Tibial nerve (tissue), 4 donors: Measurements from ENCODE around the gene IL6. TPM values are rescaled to one million over a fixed set of nuclear protein-coding genes. Genes with fewer than 3 reads are reported as not detected.

Source experiments
- DNase-seq, 2 donors: peaks; one replicate each; pipeline ENCODE4 v3.0.0-alpha.2; 2019; ENCODE audit warnings: low spot score in 2 of 2
- H3K27ac ChIP-seq, 4 donors: fragments of 200-600 bp; sonication (generic) in 3 of 4; one replicate each; pipeline ENCODE4 v1.5.1; 2017 to 2019; ENCODE audit warnings: mild to moderate bottlenecking in 1 of 4
- H3K27me3 ChIP-seq, 2 donors: fragments of 200-600 bp; sonication (generic) in 1 of 2; one replicate each; pipeline versions ENCODE4 v1.5.1 to v1.6.0; 2017 to 2019
- H3K36me3 ChIP-seq, 3 donors: fragments of 200-600 bp; sonication (generic); one replicate each; pipeline ENCODE4 v1.5.1; 2018 to 2019
- H3K4me1 ChIP-seq, 4 donors: fragments of 200-600 bp; sonication (generic) in 3 of 4; one replicate each; pipeline ENCODE4 v1.5.1; 2017 to 2019
- H3K4me3 ChIP-seq, 4 donors: fragments of 200-600 bp; sonication (generic) in 3 of 4; one replicate each; pipeline ENCODE4 v1.5.1; 2017 to 2019; ENCODE audit warnings: mild to moderate bottlenecking in 1 of 4, moderate library complexity in 1 of 4
- H3K9me3 ChIP-seq, 4 donors: fragments of 200-600 bp; sonication (generic) in 3 of 4; one replicate each; pipeline ENCODE4 v1.5.1; 2017 to 2019
- EP300 ChIP-seq, 2 donors: sonication (generic); formaldehyde crosslinking; IDR thresholded peaks; one replicate each; pipeline ENCODE4 v1.6.1; 2017; ENCODE audit warnings: antibody characterized with exemption in 2 of 2, mild to moderate bottlenecking in 1 of 2
- POLR2A ChIP-seq, 2 donors: fragments of 450-650 bp; IDR thresholded peaks; one replicate each; pipeline ENCODE4 v1.6.1; 2017; ENCODE audit warnings: antibody characterized with exemption in 2 of 2, mild to moderate bottlenecking in 2 of 2, moderate library complexity in 2 of 2
- WGBS, 2 donors: methylation state at CpG; one replicate each; pipeline ENCODE4 v1.1.5; 2018; 5-methylcytosine and 5-hydroxymethylcytosine counted together
- total RNA-seq, 4 donors: library from RNA; depleted of rRNA; stranded (reverse); fragments of >200 nt; gene quantifications; one replicate each; pipeline ENCODE4 v1.1.0, GENCODE V29; 2016
- TF ChIP-seq, protein P1 (sequence below), 5 experiments: fragments of 200-600 bp in 3 of 5; fragments of 450-650 bp in 2 of 5; sonication (generic) in 3 of 5; IDR thresholded peaks; one replicate each; pipeline ENCODE4 v1.5.1; 2016 to 2019; ENCODE audit warnings: antibody characterized with exemption in 5 of 5, mild to moderate bottlenecking in 3 of 5, moderate library complexity in 2 of 5

Gene IL6
- total RNA-seq, 4 donors from 2014 or later = 3.3 to 16.4 (median 6.3) TPM; not detected in 1

DNA sequence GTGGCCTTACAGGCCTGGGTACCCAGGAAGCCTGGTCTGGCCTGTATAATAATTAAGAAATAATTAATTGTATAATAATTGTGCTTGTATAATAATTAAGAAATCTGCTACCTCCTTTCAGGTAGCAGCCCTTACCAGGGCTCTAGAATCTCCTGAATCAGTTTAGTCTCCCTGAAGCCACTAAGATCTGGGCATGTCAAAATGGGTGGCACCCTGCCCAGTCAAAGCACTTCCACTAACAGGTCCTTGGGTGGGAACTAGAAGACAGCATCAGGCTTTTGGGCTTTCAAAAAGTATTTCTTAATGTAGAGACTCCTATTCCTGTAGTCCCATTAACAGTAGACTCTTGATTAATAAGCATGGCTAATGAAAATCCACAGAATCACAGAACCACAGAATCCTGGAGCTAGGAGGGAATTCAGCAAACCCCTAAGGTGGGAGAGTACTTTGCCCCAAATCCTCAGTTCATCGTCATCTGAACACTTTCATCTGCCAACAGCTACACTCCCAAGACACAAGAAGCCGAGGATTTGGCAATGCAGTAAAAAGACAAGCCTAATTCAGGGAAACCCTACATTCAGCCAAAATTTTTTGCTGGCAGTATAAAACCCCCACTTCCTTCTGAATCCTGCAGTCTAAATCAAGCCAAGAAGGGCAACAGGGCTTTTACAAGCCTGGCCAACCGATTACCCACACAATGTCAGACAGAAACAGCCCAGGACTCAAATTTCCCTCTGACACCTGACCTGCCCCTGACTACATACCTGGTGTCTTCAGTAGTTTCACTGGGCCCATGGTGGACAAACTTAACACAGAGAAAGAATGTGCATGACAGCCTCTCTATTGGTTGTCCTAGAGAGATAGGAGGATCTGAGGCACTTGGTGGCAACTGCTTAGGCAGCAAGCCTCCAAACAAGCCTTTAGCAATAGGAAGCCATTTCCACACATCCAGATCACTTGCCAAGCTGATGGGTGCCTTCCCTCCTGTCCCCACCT is 5.9 kb upstream of the IL6 start:
- Histone ChIP-seq H3K27ac (peak overlapping the region in 2 of 4 donors; percentile 11 to 47), H3K4me3 (no peak overlapping the region), H3K27me3 (no peaks in the 10 kb centered on the region), H3K4me1 (peaks cover 0 to 73% (median 20%) of the 10 kb centered on the region in 4 donors), H3K36me3 (no peaks in the 10 kb centered on the region), H3K9me3 (no peaks in the 10 kb centered on the region)
- DNase-seq = no peak
- WGBS, 2 donors = 33 to 47% methylated on average over 3 of the region's 3 CpGs
- TF ChIP-seq EP300 (IDR thresholded peaks at IDR 0.05) (no peak), POLR2A (IDR thresholded peaks at IDR 0.05) (no peak)
- TF ChIP-seq, protein P1, sequence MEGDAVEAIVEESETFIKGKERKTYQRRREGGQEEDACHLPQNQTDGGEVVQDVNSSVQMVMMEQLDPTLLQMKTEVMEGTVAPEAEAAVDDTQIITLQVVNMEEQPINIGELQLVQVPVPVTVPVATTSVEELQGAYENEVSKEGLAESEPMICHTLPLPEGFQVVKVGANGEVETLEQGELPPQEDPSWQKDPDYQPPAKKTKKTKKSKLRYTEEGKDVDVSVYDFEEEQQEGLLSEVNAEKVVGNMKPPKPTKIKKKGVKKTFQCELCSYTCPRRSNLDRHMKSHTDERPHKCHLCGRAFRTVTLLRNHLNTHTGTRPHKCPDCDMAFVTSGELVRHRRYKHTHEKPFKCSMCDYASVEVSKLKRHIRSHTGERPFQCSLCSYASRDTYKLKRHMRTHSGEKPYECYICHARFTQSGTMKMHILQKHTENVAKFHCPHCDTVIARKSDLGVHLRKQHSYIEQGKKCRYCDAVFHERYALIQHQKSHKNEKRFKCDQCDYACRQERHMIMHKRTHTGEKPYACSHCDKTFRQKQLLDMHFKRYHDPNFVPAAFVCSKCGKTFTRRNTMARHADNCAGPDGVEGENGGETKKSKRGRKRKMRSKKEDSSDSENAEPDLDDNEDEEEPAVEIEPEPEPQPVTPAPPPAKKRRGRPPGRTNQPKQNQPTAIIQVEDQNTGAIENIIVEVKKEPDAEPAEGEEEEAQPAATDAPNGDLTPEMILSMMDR (IDR thresholded peaks at IDR 0.05) = no peak

DNA sequence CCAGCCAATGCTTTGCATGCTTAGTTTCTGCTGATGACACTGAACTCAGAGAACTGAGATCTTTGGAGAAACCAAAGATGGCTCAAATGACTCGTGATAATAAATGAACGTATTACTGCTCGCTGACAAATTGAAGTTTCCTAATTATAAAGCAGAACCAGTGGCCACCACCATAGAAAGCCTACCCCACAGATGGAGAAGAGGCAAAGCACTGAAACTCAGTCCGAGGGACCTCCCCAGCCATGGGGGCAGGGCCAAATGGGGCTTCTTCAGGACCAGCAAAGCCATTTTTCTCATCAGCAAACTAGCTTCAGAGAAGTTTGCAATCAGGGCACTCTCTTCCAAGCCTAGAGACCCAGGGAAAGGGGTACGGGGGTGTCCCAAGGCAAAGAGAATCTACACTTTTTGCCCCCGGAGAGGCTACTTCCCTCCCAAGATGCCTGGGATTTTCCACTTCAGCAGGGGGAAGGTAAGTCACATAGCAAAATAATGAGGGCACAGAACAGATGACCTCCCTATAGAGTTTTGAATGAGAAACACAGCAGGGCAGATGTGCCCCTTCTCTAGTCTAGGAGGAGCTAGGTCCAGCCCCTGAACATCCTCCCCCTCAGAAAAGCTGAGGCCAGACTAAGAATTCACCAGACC is 4.3 kb upstream of the IL6 start:
- WGBS, 2 donors = 82 to 89% methylated on average over 6 of the region's 6 CpGs
- no peaks in the 10 kb centered on the region for H3K9me3 ChIP-seq
- no peak for TF ChIP-seq EP300 (IDR thresholded peaks at IDR 0.05)
- TF ChIP-seq POLR2A (IDR thresholded peaks at IDR 0.05) = no peak
- peak overlapping the region in 3 of 4 donors; percentile 15 to 68 (median 58) for H3K27ac ChIP-seq
- H3K4me1 ChIP-seq = peaks cover 0 to 84% (median 31%) of the 10 kb centered on the region in 4 donors
- no peaks in the 10 kb centered on the region for H3K27me3 ChIP-seq
- no peak overlapping the region for H3K4me3 ChIP-seq
- H3K36me3 ChIP-seq = no peaks in the 10 kb centered on the region
- no peak for DNase-seq

DNA sequence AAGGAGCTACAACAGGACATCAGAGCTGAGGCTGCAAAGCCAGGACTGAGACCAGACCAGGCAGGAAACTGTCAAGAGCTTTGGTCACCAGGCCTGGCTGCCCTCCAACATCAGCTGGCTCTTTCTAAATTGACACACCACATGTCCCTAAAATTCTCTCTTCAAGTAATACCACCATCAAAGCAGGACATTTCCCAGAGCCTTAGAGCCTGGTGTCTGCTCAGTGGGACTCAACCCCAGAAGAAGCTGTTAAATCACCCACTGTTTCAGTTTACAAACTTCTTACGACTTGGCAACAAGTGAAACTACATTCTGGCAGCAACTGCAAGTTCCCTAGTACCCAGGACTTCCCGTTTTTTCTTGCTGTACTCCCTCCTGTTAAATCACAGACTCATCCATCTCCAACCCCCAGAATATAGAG is 3.8 kb upstream of the IL6 start:
- peak overlapping the region in 3 of 4 donors; percentile 15 to 68 (median 58) for H3K27ac ChIP-seq
- DNase-seq = peak in 1 of 2 donors; percentile 46
- TF ChIP-seq, protein P1 (IDR thresholded peaks at IDR 0.05) = no peak
- TF ChIP-seq POLR2A (IDR thresholded peaks at IDR 0.05) = no peak
- no peak for TF ChIP-seq EP300 (IDR thresholded peaks at IDR 0.05)
- no peaks in the 10 kb centered on the region for H3K27me3 ChIP-seq
- WGBS, 2 donors = 8 to 16% methylated on average over 2 of the region's 2 CpGs
- peaks cover 0 to 84% (median 31%) of the 10 kb centered on the region in 4 donors for H3K4me1 ChIP-seq
- no peak overlapping the region for H3K4me3 ChIP-seq
- no peaks in the 10 kb centered on the region for H3K36me3 ChIP-seq
- no peaks in the 10 kb centered on the region for H3K9me3 ChIP-seq

DNA sequence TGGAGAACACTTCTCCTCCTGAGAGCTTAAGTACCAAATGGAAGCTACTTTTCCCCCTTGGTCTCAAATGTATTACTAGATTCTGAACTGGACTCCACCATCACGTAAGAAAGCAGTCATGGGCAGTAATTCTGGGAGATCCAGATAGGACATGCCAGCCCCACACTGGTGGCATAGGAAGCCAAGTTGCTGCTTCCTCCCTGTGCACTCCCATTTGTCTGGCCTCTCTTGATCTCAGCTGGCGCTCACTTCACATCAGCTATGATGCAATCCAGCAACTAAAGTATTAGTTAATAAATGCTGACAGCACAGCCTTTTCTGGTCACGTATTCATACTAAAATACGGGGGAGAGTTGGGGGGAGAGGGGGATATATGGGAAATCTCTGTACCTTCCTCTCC is 3.4 kb upstream of the IL6 start:
- H3K9me3 ChIP-seq = no peaks in the 10 kb centered on the region
- H3K4me3 ChIP-seq = no peak overlapping the region
- no peak for TF ChIP-seq EP300 (IDR thresholded peaks at IDR 0.05)
- TF ChIP-seq, protein P1 (IDR thresholded peaks at IDR 0.05) = no peak
- TF ChIP-seq POLR2A (IDR thresholded peaks at IDR 0.05) = no peak
- peaks cover 0 to 79% (median 31%) of the 10 kb centered on the region in 4 donors for H3K4me1 ChIP-seq
- H3K36me3 ChIP-seq = no peaks in the 10 kb centered on the region
- no peak for DNase-seq
- WGBS, 2 donors = 72 to 77% methylated on average over 4 of the region's 4 CpGs
- H3K27me3 ChIP-seq = no peaks in the 10 kb centered on the region
- H3K27ac ChIP-seq = peak overlapping the region in 3 of 4 donors; percentile 15 to 68 (median 58)

DNA sequence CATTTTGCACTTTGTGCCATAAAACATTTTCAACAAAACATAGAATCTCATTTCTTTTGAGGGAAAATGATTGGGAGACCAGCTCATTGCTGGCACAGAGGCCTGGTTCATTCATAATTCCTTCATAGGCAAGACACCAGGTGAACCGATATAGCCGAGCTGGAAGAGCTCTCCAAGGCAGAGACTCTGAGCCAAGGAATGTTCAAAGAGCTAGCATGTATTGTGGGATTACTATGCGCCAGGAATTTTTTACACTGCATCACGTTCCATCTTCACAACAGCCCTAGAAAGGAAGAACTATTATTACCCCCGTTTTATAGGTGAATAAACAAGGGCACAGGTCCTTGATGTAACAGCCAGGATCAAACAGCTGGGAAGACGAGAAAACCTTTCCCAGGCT is 2.1 kb upstream of the IL6 start:
- no peak for TF ChIP-seq POLR2A (IDR thresholded peaks at IDR 0.05)
- no peak for TF ChIP-seq EP300 (IDR thresholded peaks at IDR 0.05)
- TF ChIP-seq, protein P1 (IDR thresholded peaks at IDR 0.05) = no peak
- no peak for DNase-seq
- H3K9me3 ChIP-seq = no peaks in the 10 kb centered on the region
- no peak overlapping the region for H3K4me3 ChIP-seq
- no peak overlapping the region for H3K27ac ChIP-seq
- H3K4me1 ChIP-seq = peaks cover 0 to 73% (median 31%) of the 10 kb centered on the region in 4 donors
- WGBS, 2 donors = 73 to 77% methylated on average over 6 of the region's 6 CpGs
- H3K27me3 ChIP-seq = no peaks in the 10 kb centered on the region
- no peaks in the 10 kb centered on the region for H3K36me3 ChIP-seq
